Stomach (tissue), 9 donors: ENCODE results near the gene WDR86. TPM values are rescaled to one million over a fixed set of nuclear protein-coding genes. Genes with fewer than 3 reads are reported as not detected.
A peak's percentile ranks its signal among the peaks of the same experiment; 100 is the strongest.

ENCODE experiments used
- DNase-seq, 2 donors: peaks; one replicate each; pipeline versions ENCODE4 v3.0.0 to v3.0.0-alpha.2; 2013 to 2019
- H3K27ac ChIP-seq, 5 donors: fragments of 200-600 bp in 4 of 5; sonication (generic) in 4 of 5; one replicate each; pipeline ENCODE4 v1.5.1; 2013 to 2019; ENCODE audit warnings: mild to moderate bottlenecking in 1 of 5, moderate library complexity in 1 of 5
- H3K27me3 ChIP-seq, 3 donors: fragments of 200-600 bp; sonication (generic); one replicate each; pipeline ENCODE4 v1.5.1; 2017 to 2019; ENCODE audit warnings: mixed run types in 1 of 3
- H3K36me3 ChIP-seq, 4 donors: fragments of 200-600 bp; sonication (generic); 1 replicate in 3 of 4; 2 replicates in 1 of 4; pipeline ENCODE4 v1.5.1; 2016 to 2019
- H3K4me1 ChIP-seq, 4 donors: fragments of 200-600 bp; sonication (generic); one replicate each; pipeline ENCODE4 v1.5.1; 2016 to 2019
- H3K4me3 ChIP-seq, 4 donors: fragments of 200-600 bp; sonication (generic) in 3 of 4; one replicate each; pipeline ENCODE4 v1.5.1; 2016 to 2019; ENCODE audit warnings: mild to moderate bottlenecking in 1 of 4
- H3K9me3 ChIP-seq, 4 donors: fragments of 200-600 bp; sonication (generic); one replicate each; pipeline ENCODE4 v1.5.1; 2016 to 2019
- CTCF ChIP-seq, 7 experiments: fragments of 450-650 bp in 4 of 7; fragments of 200-600 bp in 3 of 7; sonication (generic) in 3 of 7; IDR thresholded peaks; one replicate each; pipeline ENCODE4 v1.5.1; 2016 to 2019; ENCODE audit warnings: antibody characterized with exemption in 7 of 7, control low read depth in 2 of 7, mild to moderate bottlenecking in 1 of 7
- EP300 ChIP-seq: sonication (generic); formaldehyde crosslinking; IDR thresholded peaks from one replicate; pipeline ENCODE4 v1.6.1; 2017; ENCODE audit warnings: antibody characterized with exemption
- POLR2A ChIP-seq, 4 donors: fragments of 450-650 bp; IDR thresholded peaks; one replicate each; pipeline ENCODE4 v1.6.1; 2016; ENCODE audit warnings: antibody characterized with exemption in 4 of 4, control low read depth in 2 of 4, mild to moderate bottlenecking in 1 of 4, moderate library complexity in 1 of 4
- POLR2AphosphoS5 ChIP-seq, 3 donors: sonication (generic); formaldehyde crosslinking; IDR thresholded peaks; one replicate each; pipeline ENCODE4 v1.6.1; 2016; ENCODE audit warnings: antibody characterized with exemption in 3 of 3
- WGBS, 5 donors: extraction: QIAGEN DNeasy Blood & Tissue Kit in 3 of 5; methylation state at CpG; one replicate each; pipeline versions ENCODE4 v1.1.5 to v1.1.7; 2013 to 2018; 5-methylcytosine and 5-hydroxymethylcytosine counted together
- intact Hi-C: fragments of 100-400 bp; cut with DNase I; formaldehyde crosslinking; loops from one replicate; pipeline ENCODE4 v1.15.1; 2023; ENCODE audit warnings: low total_unique reads
- polyA plus RNA-seq, 3 donors: library from polyadenylated mRNA; stranded (reverse); fragments of 200-250 nt; gene quantifications; one replicate each; pipeline ENCODE4 v1.2.3, GENCODE V29; 2013
- total RNA-seq, 5 donors: library from RNA; depleted of rRNA; stranded (reverse); fragments of >200 nt; gene quantifications; one replicate each; pipeline versions ENCODE4 v1.1.0 to v1.2.3, GENCODE V29; 2014 to 2016
- donor health status: healthy with polysubstance abuse.
- donor health status: Bipolar disorder and iron deficiency.
- donor health status: healthy.

WDR86 gene
- total and polyA plus RNA-seq, 8 donors: 1.2 to 15.8 (median 5.2) TPM

GRCh38 chr7:151444632-151445031, 34.8 kb upstream of the WDR86 start:
- Histone ChIP-seq H3K4me1 (peaks cover 10 to 36% (median 27%) of the 10 kb centered on the region in 4 donors), H3K4me3 (no peak overlapping the region), H3K27me3 (peaks cover 0 to 19% (median 10%) of the 10 kb centered on the region in 3 donors), H3K36me3 (no peaks in the 10 kb centered on the region), H3K9me3 (no peaks in the 10 kb centered on the region), H3K27ac (no peak overlapping the region)
- no peak for DNase-seq
- TF ChIP-seq POLR2AphosphoS5 (IDR thresholded peaks at IDR 0.05): no peak
- no peak for TF ChIP-seq CTCF (IDR thresholded peaks at IDR 0.05)
- no peak for TF ChIP-seq POLR2A (IDR thresholded peaks at IDR 0.05)
- no peak for TF ChIP-seq EP300
- WGBS, 5 donors: 72 to 89% (median 83%) methylated on average over 1 of the region's 1 CpG
- intact Hi-C loops: loop anchor here (5.0 kb wide), 1 partner anchor 77 kb away; no protein-coding TSS in a partner anchor

DNA sequence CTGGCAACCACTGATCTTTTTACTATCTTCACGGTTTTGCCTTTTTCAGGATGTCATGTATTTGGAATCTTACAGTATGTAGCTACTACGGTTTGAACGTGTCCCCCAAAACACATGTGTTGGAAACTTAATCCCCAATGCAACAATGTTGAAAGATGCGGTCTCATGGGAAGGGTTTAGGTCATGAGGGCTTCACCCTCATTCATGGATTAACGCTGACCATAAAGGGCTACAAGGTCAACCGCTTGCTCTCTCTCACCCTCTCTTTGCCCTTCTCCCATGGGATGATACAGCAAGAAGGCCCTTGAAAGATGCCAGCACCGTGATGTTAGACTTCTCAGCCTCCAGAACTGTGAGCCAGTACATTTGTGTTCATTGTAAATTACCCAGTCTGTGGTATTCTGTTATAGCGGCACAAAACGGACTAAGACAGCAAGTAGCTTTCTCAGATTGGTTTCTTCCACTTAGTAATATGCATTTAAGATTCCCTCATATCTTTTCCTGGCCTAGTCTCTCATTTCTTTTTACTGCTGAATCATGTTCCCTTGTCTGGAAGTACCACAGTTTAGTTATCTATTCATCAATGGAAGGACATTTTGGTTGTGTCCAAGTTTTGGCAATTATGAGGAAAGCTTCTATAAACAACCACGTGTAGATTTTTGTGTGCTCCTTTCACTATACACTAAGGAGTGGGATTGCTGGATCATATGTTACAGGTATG, 33.1 kb upstream of the WDR86 start:
- peak overlapping the region in 1 of 5 donors; percentile 79 for H3K27ac ChIP-seq
- DNase-seq: no peak
- 79 to 83% (median 81%) methylated on average over 10 of the region's 10 CpGs for WGBS, 5 donors

GRCh38 chr7:151440799-151441445, 31.1 kb upstream of the WDR86 start:
- no peak overlapping the region for H3K4me3 ChIP-seq
- DNase-seq: no peak
- no peaks in the 10 kb centered on the region for H3K36me3 ChIP-seq
- TF ChIP-seq POLR2A (IDR thresholded peaks at IDR 0.05): no peak
- TF ChIP-seq EP300: no peak
- no peak for TF ChIP-seq POLR2AphosphoS5 (IDR thresholded peaks at IDR 0.05)
- no peak for TF ChIP-seq CTCF (IDR thresholded peaks at IDR 0.05)
- H3K27me3 ChIP-seq: peaks cover 0 to 31% (median 17%) of the 10 kb centered on the region in 3 donors
- WGBS, 5 donors: 46 to 56% (median 51%) methylated on average over 10 of the region's 10 CpGs
- H3K9me3 ChIP-seq: no peaks in the 10 kb centered on the region
- peak overlapping the region in 4 of 5 donors; percentile 13 to 79 (median 34) for H3K27ac ChIP-seq
- H3K4me1 ChIP-seq: peaks cover 12 to 44% (median 26%) of the 10 kb centered on the region in 4 donors
- intact Hi-C loops: no loop called here

More for the DNA sequence above, 33.1 kb upstream of the WDR86 start:
- TF ChIP-seq EP300 (no peak), CTCF (IDR thresholded peaks at IDR 0.05) (no peak), POLR2AphosphoS5 (IDR thresholded peaks at IDR 0.05) (no peak), POLR2A (IDR thresholded peaks at IDR 0.05) (no peak)
- Histone ChIP-seq H3K4me1 (peaks cover 12 to 37% (median 27%) of the 10 kb centered on the region in 4 donors), H3K36me3 (no peaks in the 10 kb centered on the region), H3K27me3 (peaks cover 0 to 30% (median 17%) of the 10 kb centered on the region in 3 donors), H3K9me3 (no peaks in the 10 kb centered on the region), H3K4me3 (no peak overlapping the region)
- intact Hi-C loops: no loop called here

DNA sequence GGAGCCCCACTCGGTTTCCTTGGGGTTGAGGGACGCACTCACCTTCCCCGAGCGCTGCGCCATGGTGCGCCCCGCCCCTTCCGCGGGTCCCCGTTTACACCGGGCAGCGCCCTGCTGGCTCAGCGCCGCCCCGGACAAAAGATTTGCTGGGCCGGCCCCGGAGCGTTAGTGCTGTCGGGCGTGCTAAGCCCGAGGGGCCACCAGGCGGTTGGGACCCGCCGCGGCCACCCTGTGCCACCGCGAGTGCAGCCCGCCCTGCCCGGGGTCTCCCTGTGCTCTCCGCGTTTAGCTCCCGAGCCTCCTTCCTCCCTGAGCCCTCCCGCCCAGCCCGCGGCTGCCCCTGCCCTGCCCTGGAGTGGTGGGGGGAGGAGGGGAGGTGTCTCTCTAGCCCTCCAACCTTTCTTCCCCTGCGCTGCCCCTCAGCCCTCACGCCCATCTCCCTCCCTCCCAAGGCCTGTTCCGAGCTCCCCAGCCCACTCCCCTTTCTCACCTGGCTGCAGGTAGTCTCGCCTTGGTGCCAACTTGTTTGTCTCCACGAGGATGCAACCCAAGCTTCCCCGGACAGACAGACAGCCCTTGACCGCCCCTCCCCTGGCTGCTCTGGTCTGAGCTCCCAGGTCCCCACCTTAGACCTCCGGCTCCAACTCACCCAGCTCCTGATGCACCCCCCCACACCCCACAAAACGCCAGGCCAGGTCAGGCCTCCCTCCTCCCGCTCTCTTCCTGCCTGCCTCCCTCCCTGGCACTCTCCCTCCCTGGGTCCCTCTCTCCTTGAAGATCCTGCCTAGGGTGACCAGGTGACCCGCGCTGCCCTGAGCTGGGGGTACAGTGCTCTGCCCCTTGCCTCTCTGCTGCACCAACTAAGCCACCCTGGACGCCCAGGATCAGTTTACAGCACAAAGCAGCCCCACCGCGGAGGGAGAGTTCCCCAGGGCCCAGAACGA, 30.3 kb upstream of the WDR86 start, which contains the start of gene CRYGN:
TSS of gene CRYGN (minus strand) at position 287 of the 944 bp plus-strand sequence. CDS start at position 63, 224 bp downstream.
- TF ChIP-seq POLR2AphosphoS5 (IDR thresholded peaks at IDR 0.05) (no peak), EP300 (no peak), POLR2A (IDR thresholded peaks at IDR 0.05) (no peak), CTCF (IDR thresholded peaks at IDR 0.05) (no peak)
- Histone ChIP-seq H3K4me3 (peak within 1 kb of the TSS; percentile 31 to 44 (median 34)), H3K27me3 (peaks cover 0 to 31% (median 17%) of the 10 kb centered on the region in 3 donors), H3K36me3 (no peaks in the 10 kb centered on the region), H3K9me3 (no peaks in the 10 kb centered on the region), H3K27ac (peak within 1 kb of the TSS in 4 of 5 donors; percentile 13 to 79 (median 34)), H3K4me1 (peaks cover 12 to 44% (median 26%) of the 10 kb centered on the region in 4 donors)
- intact Hi-C loops: no loop called here
- DNase-seq: peak in 1 of 2 donors; percentile 65
- 14 to 47% (median 19%) methylated on average over 18 to 50 of the region's 51 CpGs for WGBS, 5 donors
